Measurements from ENCODE around the gene MAP1LC3A.

GRCh38 chr20:34525709-34526416, 32.7 kb upstream of the MAP1LC3A start:
- TF ChIP-seq, protein P1, sequence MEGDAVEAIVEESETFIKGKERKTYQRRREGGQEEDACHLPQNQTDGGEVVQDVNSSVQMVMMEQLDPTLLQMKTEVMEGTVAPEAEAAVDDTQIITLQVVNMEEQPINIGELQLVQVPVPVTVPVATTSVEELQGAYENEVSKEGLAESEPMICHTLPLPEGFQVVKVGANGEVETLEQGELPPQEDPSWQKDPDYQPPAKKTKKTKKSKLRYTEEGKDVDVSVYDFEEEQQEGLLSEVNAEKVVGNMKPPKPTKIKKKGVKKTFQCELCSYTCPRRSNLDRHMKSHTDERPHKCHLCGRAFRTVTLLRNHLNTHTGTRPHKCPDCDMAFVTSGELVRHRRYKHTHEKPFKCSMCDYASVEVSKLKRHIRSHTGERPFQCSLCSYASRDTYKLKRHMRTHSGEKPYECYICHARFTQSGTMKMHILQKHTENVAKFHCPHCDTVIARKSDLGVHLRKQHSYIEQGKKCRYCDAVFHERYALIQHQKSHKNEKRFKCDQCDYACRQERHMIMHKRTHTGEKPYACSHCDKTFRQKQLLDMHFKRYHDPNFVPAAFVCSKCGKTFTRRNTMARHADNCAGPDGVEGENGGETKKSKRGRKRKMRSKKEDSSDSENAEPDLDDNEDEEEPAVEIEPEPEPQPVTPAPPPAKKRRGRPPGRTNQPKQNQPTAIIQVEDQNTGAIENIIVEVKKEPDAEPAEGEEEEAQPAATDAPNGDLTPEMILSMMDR (conservative IDR thresholded peaks at IDR 0.05) = no peak
- TF ChIP-seq ZFX (IDR thresholded peaks at IDR 0.05) = no peak

Data from C4-2B (cell line).